Transverse colon (tissue), 3 donors: ENCODE data around the gene SEL1L3.

Experiments used
- EP300 ChIP-seq: sonication (generic); formaldehyde crosslinking; IDR thresholded peaks from one replicate; pipeline ENCODE4 v1.6.1; 2017; ENCODE audit warnings: antibody characterized with exemption, low read depth
- POLR2AphosphoS5 ChIP-seq, 3 donors: sonication (generic); formaldehyde crosslinking; IDR thresholded peaks; one replicate each; pipeline ENCODE4 v1.6.1; 2016; ENCODE audit warnings: antibody characterized with exemption in 3 of 3

DNA sequence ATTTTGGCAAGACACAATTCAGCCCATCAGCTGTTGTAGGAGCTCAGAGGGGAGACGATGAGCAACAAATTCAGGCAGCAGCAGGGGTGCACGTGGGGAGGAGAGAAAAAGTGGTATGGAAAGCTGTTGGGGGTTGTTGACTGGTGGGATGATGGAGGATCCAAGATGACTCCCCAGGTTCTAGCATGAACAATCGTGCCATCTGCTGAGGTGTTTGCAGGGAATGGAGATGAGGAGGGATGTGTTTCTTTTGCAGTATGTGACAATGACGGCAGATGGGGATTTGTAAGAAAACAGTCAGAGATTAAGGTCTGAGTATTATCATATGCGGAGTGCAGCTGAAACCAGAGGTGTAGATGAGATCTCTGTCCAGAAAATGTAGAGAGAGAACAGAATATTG lies 63.3 kb downstream of the SEL1L3 start:
- TF ChIP-seq POLR2AphosphoS5 (IDR thresholded peaks at IDR 0.05): no peak
- TF ChIP-seq EP300: no peak
